HG03521 (cell line): ENCODE results near the gene CCDC102A.

Experiments used
- ATAC-seq: cut with Tn5 transposase; IDR thresholded peaks from one replicate; pipeline ENCODE4 v1.9.1; 2021; ENCODE audit warnings: mild to moderate bottlenecking, moderate library complexity; ENCODE audit not compliant: unreplicated experiment

CCDC102A gene

DNA sequence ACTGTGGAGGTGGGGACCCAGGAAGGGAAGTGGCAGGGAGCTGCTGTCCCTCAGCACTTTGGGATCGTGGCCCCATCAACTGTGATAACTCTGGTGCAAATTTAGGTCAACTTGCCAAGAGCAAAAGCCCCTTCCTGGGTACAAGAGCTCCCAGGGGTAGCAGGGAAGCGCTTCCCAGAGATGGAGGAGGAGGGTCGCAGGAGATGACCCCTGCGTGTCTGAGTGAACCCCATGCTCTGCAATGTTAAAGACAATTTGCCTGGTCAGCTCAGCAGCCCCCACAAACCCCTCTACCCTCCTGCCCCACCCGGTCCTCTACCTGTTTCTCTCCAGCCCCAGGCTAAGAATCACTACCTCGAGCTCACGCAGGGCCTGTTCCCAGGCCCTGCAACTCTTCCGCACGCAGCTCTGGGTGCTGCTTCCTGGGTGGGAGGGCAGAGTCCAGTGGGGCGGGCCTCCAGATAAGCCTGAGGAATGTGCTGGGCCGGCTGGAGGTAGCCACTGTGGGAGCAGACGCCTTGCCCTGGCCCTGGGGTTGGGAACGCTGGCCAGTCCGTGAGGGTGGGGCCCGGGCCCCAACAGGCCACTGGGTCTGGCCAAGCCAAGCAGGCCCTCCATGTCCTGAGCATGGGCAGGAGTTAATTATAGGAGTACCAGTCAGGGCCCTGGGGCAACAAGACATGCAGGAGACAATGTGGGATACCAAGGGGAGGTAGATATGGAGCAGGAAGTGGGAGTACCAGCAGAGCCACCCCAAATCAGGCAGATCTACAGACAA is 56.2 kb downstream of the CCDC102A start:
- no peak for ATAC-seq

DNA sequence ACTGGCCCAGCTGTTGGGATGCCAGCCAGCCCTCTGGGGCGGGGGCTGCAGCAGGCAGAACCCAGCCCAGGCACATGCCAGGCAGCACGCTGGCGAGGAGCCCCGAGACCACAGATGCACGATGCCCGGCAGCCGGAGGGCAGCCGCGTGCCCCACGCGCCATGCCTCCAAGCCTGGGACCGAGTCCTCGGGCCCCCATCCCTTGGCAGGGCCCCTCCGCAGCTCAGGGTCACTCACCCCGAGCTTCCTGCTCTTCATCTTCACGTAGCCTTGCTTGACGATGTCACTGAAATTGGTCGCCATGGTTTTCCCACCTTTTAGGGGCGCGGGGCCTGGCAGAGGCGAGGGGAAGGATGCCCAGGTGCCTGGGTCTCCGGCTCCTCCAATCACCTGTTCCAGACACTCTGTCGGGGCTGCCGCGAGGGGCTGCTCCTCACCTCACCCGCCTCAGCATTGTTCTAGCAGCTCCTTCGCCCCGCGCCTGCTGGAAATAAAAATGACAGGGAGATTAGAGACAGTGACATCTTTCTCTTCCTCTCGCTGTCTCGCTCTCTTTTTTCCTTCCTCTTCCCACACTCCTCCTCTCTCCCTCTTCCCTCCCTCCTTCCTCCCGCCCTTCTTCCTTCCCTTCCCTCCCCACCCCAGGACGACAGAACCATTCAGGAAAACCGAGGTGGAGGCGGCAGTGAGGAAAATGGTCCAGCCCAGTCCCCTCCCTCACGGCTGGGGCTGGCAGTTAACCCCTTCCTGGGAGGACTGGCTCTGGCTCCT is 57.0 kb downstream of the CCDC102A start:
- no peak for ATAC-seq

DNA sequence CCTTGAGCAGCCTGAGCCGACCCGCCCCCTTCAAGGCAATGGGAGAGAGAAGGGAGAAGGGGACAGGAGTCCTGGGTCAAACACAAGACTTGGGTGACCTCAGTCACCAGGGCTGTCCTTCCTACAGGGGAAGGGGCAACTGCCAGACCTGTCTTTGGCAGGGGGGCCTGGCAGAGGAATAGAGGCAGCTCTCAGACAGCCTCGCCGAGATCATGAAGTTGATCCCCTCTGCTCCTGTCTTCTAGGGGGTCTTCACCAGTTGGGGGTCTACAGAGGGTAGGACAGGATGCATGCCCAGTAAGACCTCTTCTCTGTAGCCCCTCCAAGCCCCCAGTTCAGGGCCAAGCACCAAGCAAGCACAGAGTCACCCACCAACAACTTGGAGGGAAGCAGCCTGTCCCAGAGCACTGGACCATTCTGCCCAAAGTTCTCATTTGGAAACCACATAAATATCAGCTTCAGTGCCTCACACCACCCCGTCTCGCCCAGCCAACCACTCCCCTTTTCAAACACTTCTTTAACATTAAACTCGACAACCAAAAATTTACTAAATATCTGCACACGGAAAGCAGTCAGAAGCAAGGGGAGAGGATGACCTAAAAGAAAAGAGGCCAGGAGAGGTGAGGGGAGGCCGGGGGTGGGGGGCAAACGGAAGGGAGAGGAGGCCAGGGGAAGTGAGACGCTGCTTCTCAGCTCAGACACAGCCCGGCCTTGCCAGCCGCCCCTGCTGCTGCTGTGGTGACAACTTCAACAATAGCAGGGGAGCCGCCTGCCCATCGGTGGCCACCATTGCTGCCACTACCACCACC is 57.8 kb downstream of the CCDC102A start:
- no peak for ATAC-seq

DNA sequence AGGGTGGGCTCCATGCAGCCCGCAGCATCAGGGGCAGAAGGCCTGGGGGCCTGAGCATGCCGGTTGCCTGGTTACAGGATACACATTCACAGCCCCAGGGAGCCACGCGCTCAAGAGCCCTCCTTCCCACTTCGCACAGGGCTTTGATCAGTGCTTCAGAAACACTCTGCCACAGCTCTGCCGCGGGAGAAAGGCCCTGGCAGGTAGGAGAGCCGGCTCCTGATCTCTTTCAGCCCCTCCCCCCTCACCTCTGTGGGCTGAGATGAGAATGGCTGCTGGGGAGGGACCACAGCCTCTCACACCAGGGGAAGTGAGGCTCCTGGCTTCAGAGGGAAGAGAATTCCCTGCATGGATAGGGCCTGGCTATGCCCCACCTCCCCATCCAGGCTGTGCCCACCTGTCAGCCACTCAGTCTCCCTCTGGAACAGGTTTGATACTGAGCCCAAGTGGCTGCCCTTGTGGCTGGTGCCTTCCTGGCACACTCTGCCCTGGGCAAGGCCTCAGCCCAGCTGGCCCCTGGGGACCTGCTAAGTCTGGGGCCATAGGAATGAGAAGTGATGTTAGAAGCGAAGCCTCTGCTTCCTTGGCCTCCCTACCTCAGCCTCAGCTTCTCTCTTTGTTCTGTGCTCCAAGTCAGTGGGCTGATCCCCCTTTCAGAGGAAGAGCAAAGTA is 58.7 kb downstream of the CCDC102A start:
- no peak for ATAC-seq

DNA sequence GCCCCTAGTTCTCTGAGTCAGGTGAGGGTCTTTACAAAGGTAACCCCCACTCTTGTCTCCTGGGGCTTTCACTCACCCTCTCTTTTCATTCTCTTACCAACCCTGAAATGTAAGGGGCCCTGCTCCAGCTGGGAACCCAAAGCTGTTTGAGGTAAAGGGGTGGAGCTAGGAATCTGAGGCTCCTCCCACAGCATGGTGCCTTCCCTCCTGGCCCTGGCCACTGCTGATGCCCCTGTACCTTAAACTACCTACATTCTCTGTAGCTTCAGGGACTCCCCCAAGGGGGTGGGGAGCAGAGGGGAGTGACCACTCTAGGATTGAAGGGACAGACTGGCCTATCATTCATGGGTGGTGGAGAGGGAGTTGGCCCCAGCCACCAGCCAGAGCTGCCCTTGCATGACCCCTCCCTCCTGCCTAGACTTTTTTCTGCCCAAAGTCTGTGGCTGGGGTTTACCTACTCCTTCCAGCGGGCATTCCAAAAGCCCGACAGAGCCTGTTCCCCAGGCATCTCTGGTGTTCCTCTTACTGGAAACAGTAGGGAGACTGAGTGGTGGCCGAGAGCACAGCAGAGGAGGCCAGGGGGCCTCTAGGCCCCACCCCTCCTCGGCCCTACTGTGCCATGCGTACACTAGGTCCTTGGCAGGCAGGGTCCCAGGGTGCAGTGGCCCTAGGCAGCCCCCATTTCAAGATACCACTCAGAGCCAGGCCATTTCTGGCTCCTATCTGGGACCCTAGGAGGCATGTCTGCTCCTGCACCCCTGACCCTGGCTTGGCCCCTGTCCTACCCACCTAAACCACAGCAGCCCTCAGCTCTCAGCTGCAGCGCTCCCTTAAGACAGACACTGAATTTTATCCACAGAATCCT is 59.6 kb downstream of the CCDC102A start:
- no peak for ATAC-seq

DNA sequence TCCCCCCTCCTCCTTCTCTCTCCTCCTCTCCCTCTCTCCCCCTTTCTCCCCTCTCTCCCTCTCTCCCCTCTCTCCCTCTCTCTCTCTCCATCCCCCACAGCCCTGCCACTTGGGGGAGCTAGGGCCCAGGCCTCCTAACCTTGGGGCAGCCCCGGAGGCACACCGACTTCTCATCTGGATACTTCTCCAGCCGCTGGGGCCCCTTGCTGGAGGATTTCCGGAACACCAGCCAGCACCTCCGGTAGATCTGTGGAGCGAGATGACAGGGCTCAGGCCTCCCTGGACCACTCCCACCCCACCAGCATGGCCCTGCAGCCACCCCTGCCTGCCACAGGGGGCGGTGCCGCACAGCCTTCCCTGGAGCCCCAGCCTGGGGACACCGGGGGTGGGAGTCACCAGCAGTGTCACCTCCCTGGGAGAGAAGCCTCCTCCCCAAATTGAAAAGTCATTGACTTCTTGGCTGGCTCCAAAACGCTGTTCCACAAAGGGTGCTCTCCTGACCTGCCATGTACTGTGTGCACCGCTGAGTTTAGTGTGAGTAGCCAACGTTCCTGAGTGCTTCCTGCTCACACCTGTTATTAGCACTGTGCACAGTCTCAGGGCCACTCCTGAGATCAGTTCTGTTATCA is 60.5 kb downstream of the CCDC102A start:
- ATAC-seq: peak; percentile 93

DNA sequence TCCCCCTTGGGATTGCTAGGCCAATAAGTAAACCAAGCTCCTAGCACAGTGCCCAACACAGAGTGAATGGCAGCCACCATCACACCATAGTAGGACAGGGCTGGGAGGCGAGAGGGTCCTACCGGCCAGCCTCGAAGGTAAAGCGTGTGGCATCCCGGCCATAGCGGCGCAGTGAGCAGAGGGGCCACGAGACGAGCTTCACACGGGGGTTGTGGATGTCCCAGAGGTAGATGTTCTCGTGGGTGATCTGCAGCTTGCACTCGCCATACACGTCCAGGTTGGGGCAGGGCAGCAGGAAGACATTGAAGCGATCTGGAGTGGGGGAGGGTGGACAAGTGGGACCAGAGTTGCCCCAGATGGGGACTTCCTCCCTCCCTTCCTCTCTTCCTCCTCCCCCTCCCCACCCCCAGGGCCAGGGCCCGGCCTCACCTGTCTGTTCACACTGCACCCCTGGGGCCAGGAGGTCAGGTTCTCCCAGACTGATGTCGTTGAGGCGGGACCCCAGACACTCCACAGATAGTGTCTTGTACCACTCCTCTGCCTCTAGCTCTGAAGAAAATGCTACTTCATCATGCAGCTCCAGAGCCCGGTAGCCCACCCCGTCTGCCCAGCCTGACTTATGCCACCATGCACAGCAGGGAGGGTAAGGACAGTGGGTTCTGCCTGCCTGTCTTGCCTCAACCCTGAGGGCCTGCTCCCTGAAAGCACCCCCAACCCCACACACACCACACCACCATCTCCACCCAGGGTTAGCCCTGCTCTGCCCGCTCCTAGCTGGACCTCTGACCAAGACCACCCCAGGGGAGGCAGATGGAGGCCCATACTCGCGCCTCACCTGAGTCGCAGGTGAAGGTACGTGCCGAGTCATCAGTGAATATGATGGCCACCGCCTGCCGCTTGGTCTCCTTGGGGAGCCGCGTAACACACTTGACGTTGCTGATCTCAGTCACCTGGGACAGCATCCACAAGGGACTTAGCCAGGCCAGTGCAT is 61.4 kb downstream of the CCDC102A start:
- no peak for ATAC-seq

DNA sequence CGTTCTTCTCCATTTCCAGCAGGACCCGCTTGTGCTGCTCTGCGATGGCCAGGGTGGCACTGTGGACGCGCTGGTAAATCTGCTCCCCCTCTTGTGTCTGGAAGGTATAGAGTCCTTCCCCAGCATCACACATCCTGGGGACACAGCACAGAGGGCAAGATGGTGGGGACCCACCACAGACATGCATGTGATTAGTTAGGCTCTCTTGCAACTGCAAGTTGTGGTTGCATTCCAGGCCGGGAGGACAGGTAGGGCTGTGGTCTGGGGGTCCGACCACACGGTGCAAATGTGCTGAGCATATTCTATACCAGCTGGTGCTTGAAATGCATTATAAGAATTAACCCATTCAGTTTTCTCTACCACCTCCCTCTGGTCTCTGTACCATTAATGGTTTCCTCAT is 62.5 kb downstream of the CCDC102A start:
- ATAC-seq: no peak

DNA sequence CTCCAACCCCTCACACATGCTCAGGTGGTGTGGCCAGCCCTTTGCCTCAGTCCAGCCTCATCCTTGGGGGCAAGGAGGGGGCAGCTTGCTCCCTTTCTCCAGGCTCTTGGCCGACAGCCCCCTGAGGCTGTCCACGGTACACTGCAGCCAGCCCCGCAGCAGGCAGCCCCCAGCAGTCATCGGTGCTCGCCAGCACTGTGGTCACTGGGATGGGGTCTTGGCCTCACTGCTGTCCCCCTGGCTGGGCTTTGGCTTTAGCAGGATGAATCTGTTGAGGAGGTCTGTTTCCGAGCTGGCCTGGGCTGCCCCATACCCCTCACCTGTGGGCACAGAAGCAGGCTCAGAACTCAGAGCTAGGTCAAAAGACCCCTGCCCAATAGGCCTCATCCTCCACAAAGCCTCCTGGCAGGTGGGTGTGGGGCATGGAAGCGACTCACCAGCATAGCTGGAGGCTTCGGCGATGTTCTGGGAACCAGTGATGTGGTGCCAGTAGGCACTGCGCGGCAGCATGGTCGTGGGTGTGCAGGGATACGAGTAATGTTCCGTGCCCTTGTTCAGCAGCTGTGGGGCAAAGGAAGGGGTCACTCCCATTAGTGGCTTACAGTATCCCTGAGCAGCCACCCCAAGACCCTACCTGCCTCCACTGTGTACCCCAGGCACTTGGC is 63.1 kb downstream of the CCDC102A start:
- no peak for ATAC-seq

DNA sequence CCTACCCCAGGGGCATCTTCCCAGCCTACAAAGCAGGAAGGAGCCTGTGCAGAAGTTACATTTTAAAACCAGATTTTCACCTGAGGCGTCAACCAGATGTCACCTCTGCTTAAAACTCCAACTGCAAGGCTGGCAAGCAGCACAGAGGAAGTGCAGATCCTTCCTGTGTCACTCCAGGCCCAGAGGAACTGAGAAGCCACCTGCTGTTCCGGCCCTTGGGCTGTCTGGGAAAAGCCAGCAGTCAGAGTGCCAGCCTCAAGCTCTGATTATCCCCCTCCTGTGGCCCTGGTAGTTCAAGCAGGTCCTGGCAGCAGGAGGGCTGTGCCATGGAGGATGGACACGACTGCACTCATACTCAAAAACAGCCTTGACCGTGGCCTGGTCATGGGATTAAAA is 63.7 kb downstream of the CCDC102A start:
- no peak for ATAC-seq

DNA sequence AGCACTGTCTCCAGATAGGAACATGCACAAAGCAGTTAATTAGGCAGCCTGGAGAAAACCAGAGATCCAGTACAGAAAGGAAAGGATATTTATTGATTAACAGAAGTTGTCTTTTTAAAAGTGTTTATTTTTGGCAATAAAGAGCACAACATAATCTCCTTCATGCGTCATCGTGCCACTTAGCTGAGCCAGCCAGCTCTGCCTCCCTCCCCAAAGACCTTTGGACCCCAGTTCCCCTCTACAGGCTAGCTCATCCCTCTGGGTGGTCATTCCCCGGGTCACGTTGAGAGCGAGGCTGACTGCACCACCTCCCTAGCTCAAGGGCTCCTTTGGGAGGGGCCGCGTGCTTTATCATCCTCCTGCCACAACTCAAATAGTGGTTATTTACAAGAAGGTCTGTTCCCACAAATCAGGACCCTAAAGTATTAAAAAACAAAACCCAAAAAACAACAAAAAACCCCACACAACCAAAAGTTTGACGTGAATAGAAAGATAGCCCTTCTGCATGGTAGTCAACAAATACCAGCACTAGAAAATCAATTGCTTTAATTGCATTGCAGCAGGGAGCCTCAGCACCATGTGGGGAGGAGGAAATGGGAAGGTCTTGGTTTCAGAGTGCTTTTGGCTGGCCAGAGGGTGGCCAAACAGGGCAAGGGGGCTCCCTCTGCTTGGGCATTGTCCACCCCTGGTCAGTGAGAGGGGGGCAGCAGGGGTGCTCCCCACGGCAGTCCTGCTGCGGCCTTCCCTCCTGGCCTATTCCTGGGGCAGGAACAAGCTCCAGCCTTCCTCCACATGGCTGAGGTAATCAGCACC is 64.3 kb downstream of the CCDC102A start:
- no peak for ATAC-seq

DNA sequence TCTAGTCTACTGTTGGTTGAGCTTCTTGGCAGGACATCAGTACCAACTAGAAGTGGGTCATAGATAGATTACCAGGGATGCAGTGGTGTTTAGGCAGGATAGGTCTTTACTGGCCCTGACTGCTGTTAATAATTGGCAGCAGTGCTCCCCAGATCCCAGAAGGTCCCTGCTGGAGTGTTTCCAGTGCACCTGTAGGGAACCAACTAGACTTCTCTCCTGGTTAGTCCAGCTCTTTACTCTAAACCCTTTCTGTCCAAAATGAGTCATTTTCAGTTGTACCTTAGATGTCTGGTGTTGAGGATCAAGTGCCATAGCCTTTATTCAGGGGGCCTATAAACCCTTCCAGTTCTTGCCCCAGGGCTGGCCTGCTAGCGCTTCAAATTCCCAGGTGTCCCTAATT is 65.2 kb downstream of the CCDC102A start:
- no peak for ATAC-seq

DNA sequence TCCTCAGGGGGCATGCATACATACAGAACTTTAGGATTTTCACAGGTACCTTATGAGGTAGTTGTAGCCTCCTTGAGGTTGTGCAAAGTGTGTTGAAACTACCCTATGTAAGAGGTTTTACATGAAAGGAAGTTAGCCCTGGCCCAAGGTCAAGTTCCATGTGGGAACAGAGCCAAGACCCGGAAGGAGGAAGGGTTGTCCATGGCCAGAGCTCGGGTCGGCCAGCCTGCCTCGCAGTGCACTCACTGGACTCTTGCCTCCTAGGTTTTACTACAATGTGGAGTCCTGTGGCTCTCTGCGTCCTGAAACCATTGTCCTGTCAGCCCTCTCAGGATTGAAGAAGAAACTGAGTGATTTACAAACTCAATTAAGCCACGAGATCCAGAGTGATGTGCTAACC is 65.7 kb downstream of the CCDC102A start:
- ATAC-seq: no peak

DNA sequence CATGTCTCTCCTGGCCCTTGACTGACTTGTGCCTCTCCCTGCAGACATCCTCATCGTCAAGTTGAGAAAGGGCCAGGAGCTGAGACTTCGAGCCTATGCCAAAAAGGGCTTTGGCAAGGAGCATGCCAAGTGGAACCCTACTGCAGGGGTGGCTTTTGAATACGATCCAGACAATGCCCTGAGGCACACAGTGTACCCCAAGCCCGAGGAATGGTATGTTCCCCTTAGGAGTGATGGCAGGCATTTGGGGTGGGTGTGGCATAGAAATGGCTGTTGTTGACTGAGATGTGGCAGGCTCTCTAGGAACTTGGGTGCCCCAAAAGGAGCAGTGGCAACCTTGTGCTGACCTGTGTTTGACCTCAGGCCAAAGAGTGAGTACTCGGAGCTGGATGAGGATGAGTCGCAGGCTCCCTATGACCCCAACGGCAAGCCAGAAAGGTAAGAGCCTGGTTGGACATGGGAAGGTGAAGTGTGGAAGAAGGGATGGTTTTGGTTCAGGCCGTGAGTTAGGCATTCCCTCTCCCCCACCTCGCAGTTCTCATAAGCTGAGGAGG is 66.4 kb downstream of the CCDC102A start:
- ATAC-seq: no peak

DNA sequence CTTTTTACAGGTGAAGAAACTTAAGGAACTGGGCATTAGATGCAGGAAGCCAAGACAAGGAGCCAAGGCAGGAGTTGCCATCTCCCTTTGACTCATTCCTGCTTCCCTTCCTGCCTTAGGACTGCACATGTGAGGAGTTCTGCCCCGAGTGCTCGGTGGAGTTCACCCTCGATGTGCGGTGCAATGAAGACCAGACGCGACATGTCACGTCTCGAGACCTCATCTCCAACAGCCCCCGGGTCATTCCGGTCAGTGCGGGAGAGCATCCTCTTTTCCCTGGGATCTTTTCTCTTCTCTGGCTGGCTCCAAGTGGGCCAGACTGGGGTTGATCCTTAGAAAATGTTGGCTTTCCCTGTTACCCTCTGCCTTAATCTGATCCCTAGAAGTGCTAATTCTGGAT is 67.3 kb downstream of the CCDC102A start:
- ATAC-seq: no peak

DNA sequence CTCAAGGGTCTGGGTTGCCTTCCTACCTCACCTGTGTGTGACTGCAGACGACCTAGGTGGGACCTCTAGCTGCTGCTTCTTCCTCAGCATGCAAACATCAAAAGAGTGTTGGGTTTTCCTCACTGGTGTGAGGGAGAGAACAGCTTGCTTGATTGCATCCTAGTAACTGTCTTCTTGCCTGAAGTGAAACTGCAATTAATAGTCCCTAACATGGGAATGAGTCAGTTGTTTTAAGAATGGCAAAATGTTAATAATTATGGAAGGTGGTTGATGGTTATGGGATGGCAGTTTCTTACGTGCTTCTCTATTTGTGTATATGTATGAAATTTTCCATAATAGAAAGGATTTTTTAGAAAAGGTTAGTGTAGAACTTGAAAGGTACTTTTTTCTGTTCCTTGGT is 68.0 kb downstream of the CCDC102A start:
- ATAC-seq: no peak

DNA sequence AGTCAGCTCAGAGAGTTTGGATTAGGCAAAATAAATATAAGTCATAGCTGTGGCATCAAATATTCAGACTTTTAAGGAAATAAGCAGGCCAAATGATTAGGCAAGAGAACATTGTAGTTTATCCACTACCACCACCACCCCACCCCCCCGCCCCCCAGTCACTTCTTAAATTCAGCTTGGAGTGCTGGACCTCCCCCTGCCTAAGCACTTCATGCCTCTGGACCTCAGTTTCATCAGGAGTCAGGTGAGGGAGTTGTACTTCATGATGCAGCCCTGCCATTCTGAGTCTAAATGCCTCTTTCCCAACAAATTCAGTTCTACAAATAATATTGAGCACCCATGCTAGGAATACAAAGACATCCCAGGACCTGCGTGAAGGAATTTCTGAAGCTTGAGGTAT is 71.8 kb downstream of the CCDC102A start:
- ATAC-seq: no peak
